ENCODE data around the gene MED20.

GRCh38 chr6:41885930-41886329 lies 35.0 kb downstream of the MED20 start:
- TF ChIP-seq, protein P1, sequence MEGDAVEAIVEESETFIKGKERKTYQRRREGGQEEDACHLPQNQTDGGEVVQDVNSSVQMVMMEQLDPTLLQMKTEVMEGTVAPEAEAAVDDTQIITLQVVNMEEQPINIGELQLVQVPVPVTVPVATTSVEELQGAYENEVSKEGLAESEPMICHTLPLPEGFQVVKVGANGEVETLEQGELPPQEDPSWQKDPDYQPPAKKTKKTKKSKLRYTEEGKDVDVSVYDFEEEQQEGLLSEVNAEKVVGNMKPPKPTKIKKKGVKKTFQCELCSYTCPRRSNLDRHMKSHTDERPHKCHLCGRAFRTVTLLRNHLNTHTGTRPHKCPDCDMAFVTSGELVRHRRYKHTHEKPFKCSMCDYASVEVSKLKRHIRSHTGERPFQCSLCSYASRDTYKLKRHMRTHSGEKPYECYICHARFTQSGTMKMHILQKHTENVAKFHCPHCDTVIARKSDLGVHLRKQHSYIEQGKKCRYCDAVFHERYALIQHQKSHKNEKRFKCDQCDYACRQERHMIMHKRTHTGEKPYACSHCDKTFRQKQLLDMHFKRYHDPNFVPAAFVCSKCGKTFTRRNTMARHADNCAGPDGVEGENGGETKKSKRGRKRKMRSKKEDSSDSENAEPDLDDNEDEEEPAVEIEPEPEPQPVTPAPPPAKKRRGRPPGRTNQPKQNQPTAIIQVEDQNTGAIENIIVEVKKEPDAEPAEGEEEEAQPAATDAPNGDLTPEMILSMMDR (IDR thresholded peaks at IDR 0.05), result no peak
- no peak for TF ChIP-seq POLR2A (IDR thresholded peaks at IDR 0.05)

All from uterus (tissue), 2 donors.